Measurements from ENCODE around the gene OLFM2.

DNA sequence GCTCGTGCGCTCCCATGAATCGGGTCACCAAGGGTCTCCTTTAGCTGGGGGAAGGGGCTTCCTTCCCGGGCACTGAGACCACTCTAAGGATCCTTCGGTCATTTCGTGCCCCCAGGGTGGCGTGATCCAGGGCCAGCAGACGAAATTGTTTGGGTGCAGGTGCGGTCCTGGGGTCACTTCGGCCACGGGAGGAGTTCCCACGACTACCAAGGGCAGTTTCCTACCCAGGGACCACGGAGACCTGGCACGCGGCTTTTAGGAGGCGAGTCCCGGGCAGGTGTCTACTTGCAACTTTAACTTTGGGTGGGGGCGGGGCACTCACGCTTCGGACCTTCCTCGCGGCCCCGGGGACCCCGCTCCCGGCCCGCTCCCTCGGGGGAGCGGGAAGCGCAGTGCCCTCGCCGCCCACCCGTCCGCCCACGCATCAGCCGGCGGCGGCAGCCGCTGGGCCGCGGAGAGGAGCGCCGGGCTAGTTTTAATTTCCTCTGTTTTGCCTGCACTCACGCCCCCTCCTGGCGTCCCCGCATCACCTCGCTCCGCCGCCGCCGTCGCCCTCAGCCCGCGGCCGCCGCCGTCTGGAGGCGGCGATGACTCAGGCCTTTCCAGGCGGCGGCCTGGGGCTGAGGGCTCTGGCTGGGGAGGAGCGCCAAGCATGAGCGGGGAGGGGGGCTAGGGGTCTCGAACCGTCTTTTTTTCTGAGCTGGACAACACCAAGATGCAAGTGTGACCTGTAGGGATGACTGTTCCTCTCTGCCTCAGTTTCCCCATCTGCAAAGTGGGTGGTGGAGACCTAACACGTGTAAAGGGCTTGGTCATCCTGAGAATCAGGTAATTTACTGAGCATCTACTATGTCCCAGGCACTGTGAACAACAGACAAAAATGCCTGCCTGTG is 21.8 kb downstream of the OLFM2 start:
- TF ChIP-seq EZH2 (IDR thresholded peaks at IDR 0.05; ENCODE audit: low read depth, unreplicated experiment) (no peak), CTCF (conservative IDR thresholded peaks at IDR 0.05; ENCODE audit: low read depth in 2 of 2) (peak; percentile 45 to 71; a peak in 3 of 4 replicates), JUNB (IDR thresholded peaks at IDR 0.05; ENCODE audit: unreplicated experiment) (no peak)
- TF ChIP-seq, protein P1, sequence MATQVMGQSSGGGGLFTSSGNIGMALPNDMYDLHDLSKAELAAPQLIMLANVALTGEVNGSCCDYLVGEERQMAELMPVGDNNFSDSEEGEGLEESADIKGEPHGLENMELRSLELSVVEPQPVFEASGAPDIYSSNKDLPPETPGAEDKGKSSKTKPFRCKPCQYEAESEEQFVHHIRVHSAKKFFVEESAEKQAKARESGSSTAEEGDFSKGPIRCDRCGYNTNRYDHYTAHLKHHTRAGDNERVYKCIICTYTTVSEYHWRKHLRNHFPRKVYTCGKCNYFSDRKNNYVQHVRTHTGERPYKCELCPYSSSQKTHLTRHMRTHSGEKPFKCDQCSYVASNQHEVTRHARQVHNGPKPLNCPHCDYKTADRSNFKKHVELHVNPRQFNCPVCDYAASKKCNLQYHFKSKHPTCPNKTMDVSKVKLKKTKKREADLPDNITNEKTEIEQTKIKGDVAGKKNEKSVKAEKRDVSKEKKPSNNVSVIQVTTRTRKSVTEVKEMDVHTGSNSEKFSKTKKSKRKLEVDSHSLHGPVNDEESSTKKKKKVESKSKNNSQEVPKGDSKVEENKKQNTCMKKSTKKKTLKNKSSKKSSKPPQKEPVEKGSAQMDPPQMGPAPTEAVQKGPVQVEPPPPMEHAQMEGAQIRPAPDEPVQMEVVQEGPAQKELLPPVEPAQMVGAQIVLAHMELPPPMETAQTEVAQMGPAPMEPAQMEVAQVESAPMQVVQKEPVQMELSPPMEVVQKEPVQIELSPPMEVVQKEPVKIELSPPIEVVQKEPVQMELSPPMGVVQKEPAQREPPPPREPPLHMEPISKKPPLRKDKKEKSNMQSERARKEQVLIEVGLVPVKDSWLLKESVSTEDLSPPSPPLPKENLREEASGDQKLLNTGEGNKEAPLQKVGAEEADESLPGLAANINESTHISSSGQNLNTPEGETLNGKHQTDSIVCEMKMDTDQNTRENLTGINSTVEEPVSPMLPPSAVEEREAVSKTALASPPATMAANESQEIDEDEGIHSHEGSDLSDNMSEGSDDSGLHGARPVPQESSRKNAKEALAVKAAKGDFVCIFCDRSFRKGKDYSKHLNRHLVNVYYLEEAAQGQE (IDR thresholded peaks at IDR 0.05; ENCODE audit: unreplicated experiment), result no peak
